Caco-2 (cell line): Measurements from ENCODE around the gene CWC22. TPM values are rescaled to one million over a fixed set of nuclear protein-coding genes. Genes with fewer than 3 reads are reported as not detected.

Source experiments
- BruUV-seq: library from RNA; stranded (reverse); fragments of 400-500 nt; replicated peaks from 2 replicates; lab custom pipeline; 2021; lab: Mats Ljungman, UMichigan
- CTCF ChIA-PET: fragments of 300-600 bp; sonication (Branson Sonifier 250); formaldehyde crosslinking; loops from one replicate; lab custom pipeline; 2022; ENCODE audit warnings: antibody characterized with exemption; lab: Charles Lee
- POLR2A ChIA-PET: fragments of 300-600 bp; sonication (Branson Sonifier 250); formaldehyde crosslinking; loops from one replicate; lab custom pipeline; 2022; ENCODE audit warnings: antibody characterized with exemption; lab: Charles Lee
- DNase-seq, 2 experiments: peaks; one replicate each; pipeline versions ENCODE4 v3.0.0 to v3.0.0-alpha.2; 2020 to 2022
- H3K27me3 ChIP-seq: replicated peaks from 2 replicates; pipeline ENCODE4 v1.6.0; 2011; ENCODE audit warnings: low read length; ENCODE audit not compliant: control insufficient read depth, insufficient read depth
- H3K36me3 ChIP-seq: 2 replicates; pipeline ENCODE4 v1.5.1; 2011; ENCODE audit warnings: low read length; ENCODE audit not compliant: control insufficient read depth, insufficient read depth
- H3K4me1 ChIP-seq: fragments of 250-450 bp; sonication (Bioruptor Pico); 2 replicates; pipeline ENCODE4 v1.5.1; 2020; ENCODE audit warnings: mild to moderate bottlenecking
- H3K4me3 ChIP-seq: 2 replicates; pipeline ENCODE4 v1.5.1; 2011; ENCODE audit warnings: low read depth, mild to moderate bottlenecking, control low read depth, low read length
- H3K9me3 ChIP-seq: fragments of 250-450 bp; sonication (Bioruptor Pico); 2 replicates; pipeline ENCODE4 v1.5.1; 2020; ENCODE audit warnings: mild to moderate bottlenecking, moderate library complexity
- H3K27ac Mint-ChIP-seq: one replicate; pipeline ENCODE4 v1.8.0; 2022; ENCODE audit warnings: mixed read lengths; ENCODE audit not compliant: unreplicated experiment
- H3K27me3 Mint-ChIP-seq: one replicate; pipeline ENCODE4 v1.8.0; 2022; ENCODE audit warnings: mixed read lengths; ENCODE audit not compliant: insufficient read depth, unreplicated experiment
- H3K36me3 Mint-ChIP-seq: one replicate; pipeline ENCODE4 v1.8.0; 2022; ENCODE audit warnings: mild to moderate bottlenecking, mixed read lengths; ENCODE audit not compliant: insufficient read depth, unreplicated experiment
- H3K4me1 Mint-ChIP-seq: one replicate; pipeline ENCODE4 v1.8.0; 2022; ENCODE audit warnings: low read depth, mixed read lengths; ENCODE audit not compliant: unreplicated experiment
- H3K4me3 Mint-ChIP-seq: one replicate; pipeline ENCODE4 v1.8.0; 2022; ENCODE audit warnings: mild to moderate bottlenecking, moderate library complexity, mixed read lengths; ENCODE audit not compliant: unreplicated experiment
- H3K9me3 Mint-ChIP-seq: one replicate; pipeline ENCODE4 v1.8.0; 2022; ENCODE audit warnings: mixed read lengths; ENCODE audit not compliant: unreplicated experiment
- intact Hi-C: fragments of 100-400 bp; cut with micrococcal nuclease; formaldehyde crosslinking; loops from one replicate; pipeline ENCODE4 v1.10.0; 2022; ENCODE audit not compliant: unreplicated experiment
- total RNA-seq: library from RNA; stranded (reverse); gene quantifications from 2 replicates; pipeline ENCODE4 v1.2.3, GENCODE V29; 2022
- TF ChIP-seq, protein P1 (sequence below), 2 experiments: fragments of 200-600 bp in 1 of 2; IDR thresholded peaks; 1 replicate in 1 of 2; 2 replicates in 1 of 2; pipeline versions ENCODE4 v1.5.1 to v1.8.0; 2011 to 2022; ENCODE audit warnings: antibody characterized with exemption in 1 of 2, control low read depth in 1 of 2, inconsistent platforms in 1 of 2, low read depth in 1 of 2, low read length in 1 of 2, mild to moderate bottlenecking in 1 of 2, moderate library complexity in 1 of 2; ENCODE audit not compliant: insufficient read depth in 1 of 2, severe bottlenecking in 1 of 2, unreplicated experiment in 1 of 2

The CWC22 gene
- total RNA-seq, 1 experiment from 2014 or later, result 20.3 TPM

DNA sequence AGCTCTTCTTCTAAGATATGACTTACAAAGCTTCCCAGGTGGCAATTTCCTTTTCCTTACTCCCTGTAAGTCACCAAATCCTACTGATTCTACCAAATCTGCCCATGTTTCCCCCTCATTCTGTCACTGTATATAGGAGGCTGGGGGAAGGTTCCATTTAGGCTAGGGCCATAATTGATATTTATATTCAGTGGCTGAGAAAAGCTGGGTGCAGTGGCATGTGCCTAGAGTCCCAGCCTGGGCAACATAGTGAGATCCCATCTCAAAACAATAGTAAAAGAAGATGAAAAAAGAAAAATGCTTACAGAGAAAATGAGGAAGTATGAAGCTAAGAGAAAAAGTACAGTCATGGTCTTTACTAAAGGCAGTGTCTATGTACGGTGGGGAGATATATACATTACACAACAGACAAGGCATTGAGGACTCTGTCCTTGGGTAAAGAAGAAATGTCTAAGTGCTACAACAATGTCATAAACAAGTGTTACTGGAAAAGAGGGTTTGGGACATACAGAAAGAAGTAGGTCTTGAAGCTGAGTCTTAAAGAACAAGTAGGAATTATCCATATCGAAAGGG, 4.8 kb downstream of the CWC22 start:
- CTCF ChIA-PET, result no interaction called here
- Histone ChIP-seq H3K4me3 (no peak overlapping the region), H3K9me3 (no peaks in the 10 kb centered on the region), H3K36me3 (no peaks in the 10 kb centered on the region), H3K4me1 (peaks cover 14% of the 10 kb centered on the region; the same call in 1 of the 2 replicates), H3K27me3 (no peaks in the 10 kb centered on the region)
- no peaks in the 10 kb centered on the region for H3K9me3 Mint-ChIP-seq
- intact Hi-C loops, result no loop called here
- TF ChIP-seq, protein P1, sequence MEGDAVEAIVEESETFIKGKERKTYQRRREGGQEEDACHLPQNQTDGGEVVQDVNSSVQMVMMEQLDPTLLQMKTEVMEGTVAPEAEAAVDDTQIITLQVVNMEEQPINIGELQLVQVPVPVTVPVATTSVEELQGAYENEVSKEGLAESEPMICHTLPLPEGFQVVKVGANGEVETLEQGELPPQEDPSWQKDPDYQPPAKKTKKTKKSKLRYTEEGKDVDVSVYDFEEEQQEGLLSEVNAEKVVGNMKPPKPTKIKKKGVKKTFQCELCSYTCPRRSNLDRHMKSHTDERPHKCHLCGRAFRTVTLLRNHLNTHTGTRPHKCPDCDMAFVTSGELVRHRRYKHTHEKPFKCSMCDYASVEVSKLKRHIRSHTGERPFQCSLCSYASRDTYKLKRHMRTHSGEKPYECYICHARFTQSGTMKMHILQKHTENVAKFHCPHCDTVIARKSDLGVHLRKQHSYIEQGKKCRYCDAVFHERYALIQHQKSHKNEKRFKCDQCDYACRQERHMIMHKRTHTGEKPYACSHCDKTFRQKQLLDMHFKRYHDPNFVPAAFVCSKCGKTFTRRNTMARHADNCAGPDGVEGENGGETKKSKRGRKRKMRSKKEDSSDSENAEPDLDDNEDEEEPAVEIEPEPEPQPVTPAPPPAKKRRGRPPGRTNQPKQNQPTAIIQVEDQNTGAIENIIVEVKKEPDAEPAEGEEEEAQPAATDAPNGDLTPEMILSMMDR (IDR thresholded peaks at IDR 0.05; ENCODE audit: insufficient read depth in 1 of 2, low read depth in 1 of 2, low read length in 1 of 2, severe bottlenecking in 1 of 2, unreplicated experiment in 1 of 2), result no peak
- H3K4me1 Mint-ChIP-seq, result peaks cover 21% of the 10 kb centered on the region
- BruUV-seq, result no TSS peak
- H3K27ac Mint-ChIP-seq, result no peak overlapping the region
- H3K4me3 Mint-ChIP-seq, result no peak overlapping the region
- DNase-seq, result no peak
- POLR2A ChIA-PET, result no interaction called here
- peaks cover 11% of the 10 kb centered on the region for H3K36me3 Mint-ChIP-seq
- no peaks in the 10 kb centered on the region for H3K27me3 Mint-ChIP-seq

DNA sequence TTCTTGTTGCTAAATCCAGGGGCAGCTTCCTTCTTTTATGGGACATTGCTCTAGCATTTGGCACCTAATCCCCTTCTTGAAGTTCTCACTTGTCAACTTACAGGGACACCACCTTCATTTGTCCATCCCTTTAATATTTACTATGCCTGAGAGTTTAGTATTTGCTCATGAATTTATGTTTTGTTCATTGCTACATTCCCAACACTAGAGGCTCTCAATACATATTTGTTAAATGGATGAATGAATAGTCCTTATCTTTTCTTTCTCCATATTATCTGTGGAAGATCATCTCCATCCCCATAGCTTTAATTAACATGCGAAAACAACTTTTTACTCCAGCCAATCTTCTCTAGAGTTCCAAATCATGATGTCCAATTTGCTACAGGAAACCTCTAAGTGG, 5.4 kb downstream of the CWC22 start:
- no peak overlapping the region for H3K4me3 Mint-ChIP-seq
- Histone ChIP-seq H3K4me3 (no peak overlapping the region), H3K36me3 (no peaks in the 10 kb centered on the region), H3K27me3 (no peaks in the 10 kb centered on the region), H3K9me3 (no peaks in the 10 kb centered on the region), H3K4me1 (peaks cover 14% of the 10 kb centered on the region; the same call in 1 of the 2 replicates)
- intact Hi-C loops, result loop anchor here (2.0 kb wide), 1 partner anchor 57 kb away; no protein-coding TSS in a partner anchor
- peak overlapping the region; percentile 2 for H3K27ac Mint-ChIP-seq
- peaks cover 6% of the 10 kb centered on the region for H3K36me3 Mint-ChIP-seq
- ChIA-PET CTCF (no interaction called here), POLR2A (no interaction called here)
- no peak for DNase-seq
- no peaks in the 10 kb centered on the region for H3K9me3 Mint-ChIP-seq
- H3K4me1 Mint-ChIP-seq, result peaks cover 21% of the 10 kb centered on the region
- BruUV-seq, result no TSS peak
- no peaks in the 10 kb centered on the region for H3K27me3 Mint-ChIP-seq
- TF ChIP-seq, protein P1 (IDR thresholded peaks at IDR 0.05; ENCODE audit: insufficient read depth in 1 of 2, low read depth in 1 of 2, low read length in 1 of 2, severe bottlenecking in 1 of 2, unreplicated experiment in 1 of 2), result no peak

DNA sequence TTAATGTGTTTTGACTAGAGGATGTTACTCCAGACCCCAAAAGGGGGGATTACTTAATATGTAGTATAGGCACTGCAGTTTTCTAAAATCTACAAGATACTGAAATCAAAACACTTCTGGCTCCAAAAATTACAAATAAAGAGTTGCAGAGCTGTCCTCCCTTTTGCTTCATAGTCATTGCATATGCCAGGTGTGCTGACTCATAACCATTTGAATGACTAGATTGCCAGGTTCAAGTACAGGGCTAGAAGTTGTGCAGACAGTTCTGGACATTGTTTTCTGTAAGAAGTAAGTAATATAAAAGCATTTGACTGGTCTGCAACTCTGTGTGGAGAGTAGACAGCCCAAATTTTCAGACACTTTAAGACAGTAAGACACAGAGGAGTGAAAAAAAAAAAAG, 6.7 kb downstream of the CWC22 start:
- no peaks in the 10 kb centered on the region for H3K27me3 ChIP-seq
- H3K27ac Mint-ChIP-seq, result no peak overlapping the region
- H3K36me3 ChIP-seq, result no peaks in the 10 kb centered on the region
- no peaks in the 10 kb centered on the region for H3K9me3 ChIP-seq
- ChIA-PET CTCF (no interaction called here), POLR2A (no interaction called here)
- H3K36me3 Mint-ChIP-seq, result peaks cover 5% of the 10 kb centered on the region
- H3K27me3 Mint-ChIP-seq, result no peaks in the 10 kb centered on the region
- no peaks in the 10 kb centered on the region for H3K9me3 Mint-ChIP-seq
- H3K4me1 Mint-ChIP-seq, result peaks cover 14% of the 10 kb centered on the region
- H3K4me1 ChIP-seq, result peaks cover 14% of the 10 kb centered on the region; the same call in 1 of the 2 replicates
- H3K4me3 ChIP-seq, result no peak overlapping the region
- no TSS peak for BruUV-seq
- intact Hi-C loops, result loop anchor here (2.0 kb wide), 1 partner anchor 58 kb away; no protein-coding TSS in a partner anchor
- no peak for DNase-seq
- no peak overlapping the region for H3K4me3 Mint-ChIP-seq
- TF ChIP-seq, protein P1 (IDR thresholded peaks at IDR 0.05; ENCODE audit: insufficient read depth in 1 of 2, low read depth in 1 of 2, low read length in 1 of 2, severe bottlenecking in 1 of 2, unreplicated experiment in 1 of 2), result no peak
